Neural cell (in vitro differentiated cells): ENCODE measurements around the gene PCDHB9. TPM values are rescaled to one million over a fixed set of nuclear protein-coding genes. Genes with fewer than 3 reads are reported as not detected.
"Not testable (repeated sequence)": the region's sequence is repeated elsewhere in the genome, so short reads cannot be mapped to it uniquely, and the experiment has no call there.

Experiments used
- H2AFZ ChIP-seq: fragments of 200-600, 300-800 bp; sonication (generic), shearing (Covaris generic); 2 replicates; pipeline ENCODE4 v1.6.0; 2014; ENCODE audit warnings: low read depth, mild to moderate bottlenecking, antibody characterized with exemption, low read length, moderate library complexity
- H3F3A ChIP-seq: fragments of 200-600 bp; shearing (Covaris generic); 2 replicates; pipeline ENCODE4 v1.6.1; 2016; ENCODE audit warnings: mild to moderate bottlenecking, moderate library complexity, mixed read lengths, antibody characterized with exemption, low read length; ENCODE audit not compliant: insufficient read depth, poor library complexity, severe bottlenecking
- H3K27ac ChIP-seq: fragments of 200-600, 300-800 bp; sonication (generic), shearing (Covaris generic); 2 replicates; pipeline ENCODE4 v1.5.1; 2014; ENCODE audit warnings: mild to moderate bottlenecking, low read length, moderate library complexity
- H3K27me3 ChIP-seq: fragments of 300-800, 200-600 bp; sonication (generic), shearing (Covaris generic); 2 replicates; pipeline ENCODE4 v1.6.0; 2014; ENCODE audit warnings: mild to moderate bottlenecking, low read depth, low read length, moderate library complexity; ENCODE audit not compliant: insufficient read depth
- H3K36me3 ChIP-seq: fragments of 300-800, 200-600 bp; sonication (generic), shearing (Covaris generic); 2 replicates; pipeline ENCODE4 v1.5.1; 2014; ENCODE audit warnings: mild to moderate bottlenecking, antibody characterized with exemption, low read length, moderate library complexity; ENCODE audit not compliant: insufficient read depth
- H3K4me2 ChIP-seq: fragments of 300-800, 200-600 bp; sonication (generic), shearing (Covaris generic); 2 replicates; pipeline ENCODE4 v1.6.0; 2014; ENCODE audit warnings: mild to moderate bottlenecking, low read length
- H3K4me3 ChIP-seq: fragments of 300-800, 200-600 bp; sonication (generic), shearing (Covaris generic); 2 replicates; pipeline ENCODE4 v1.5.1; 2014; ENCODE audit warnings: mild to moderate bottlenecking, low read length, moderate library complexity
- H3K79me2 ChIP-seq: fragments of 200-600 bp; shearing (Covaris generic); replicated peaks from 2 replicates; pipeline ENCODE4 v1.6.0; 2014; ENCODE audit warnings: mild to moderate bottlenecking, low read length, moderate library complexity; ENCODE audit not compliant: insufficient read depth
- H3K9ac ChIP-seq: fragments of 300-800, 200-600 bp; sonication (generic), shearing (Covaris generic); 2 replicates; pipeline ENCODE4 v1.6.1; 2016; ENCODE audit warnings: mild to moderate bottlenecking, low read length, mixed read lengths
- H3K9me2 ChIP-seq: fragments of 200-600 bp; shearing (Covaris generic); 2 replicates; pipeline ENCODE4 v1.6.1; 2016; ENCODE audit warnings: mild to moderate bottlenecking, low read length, mixed read lengths; ENCODE audit not compliant: insufficient read depth
- H3K9me3 ChIP-seq: fragments of 200-600, 300-800 bp; sonication (generic), shearing (Covaris generic); 2 replicates; pipeline ENCODE4 v1.6.1; 2016; ENCODE audit warnings: mild to moderate bottlenecking, mixed run types, low read length, moderate library complexity, mixed read lengths
- H4K20me1 ChIP-seq: fragments of 200-600 bp; shearing (Covaris generic); 2 replicates; pipeline ENCODE4 v1.6.1; 2016; ENCODE audit warnings: mild to moderate bottlenecking, mixed run types; ENCODE audit not compliant: insufficient read depth
- EP300 ChIP-seq: fragments of 450-650 bp; conservative IDR thresholded peaks from 2 replicates; pipeline ENCODE4 v1.6.1; 2014; ENCODE audit warnings: antibody characterized with exemption, mild to moderate bottlenecking, moderate library complexity; ENCODE audit not compliant: poor library complexity, severe bottlenecking
- EZH2 ChIP-seq: fragments of 200-600, 300-800 bp; shearing (Covaris generic), sonication (generic); IDR thresholded peaks from 2 replicates; pipeline ENCODE4 v1.6.1; 2014; ENCODE audit warnings: antibody characterized with exemption, low read length, borderline replicate concordance, mild to moderate bottlenecking; ENCODE audit not compliant: insufficient read depth, poor library complexity, severe bottlenecking
- MXI1 ChIP-seq: fragments of 450-650 bp; conservative IDR thresholded peaks from 2 replicates; pipeline ENCODE4 v1.6.1; 2014; ENCODE audit warnings: antibody characterized with exemption, mild to moderate bottlenecking; ENCODE audit not compliant: poor library complexity, severe bottlenecking
- POLR2AphosphoS5 ChIP-seq: IDR thresholded peaks from 2 replicates; pipeline ENCODE4 v1.6.1; 2012
- RAD21 ChIP-seq: fragments of 450-650 bp; conservative IDR thresholded peaks from 2 replicates; pipeline ENCODE4 v1.6.1; 2014; ENCODE audit warnings: antibody characterized with exemption, mild to moderate bottlenecking, moderate library complexity
- SMC3 ChIP-seq: fragments of 450-650 bp; conservative IDR thresholded peaks from 2 replicates; pipeline ENCODE4 v1.6.1; 2014; ENCODE audit warnings: antibody characterized with exemption, mild to moderate bottlenecking, moderate library complexity; ENCODE audit not compliant: poor library complexity
- TAF1 ChIP-seq: IDR thresholded peaks from 2 replicates; pipeline ENCODE4 v1.6.1; 2012; ENCODE audit warnings: low read depth
- polyA plus RNA-seq: library from polyadenylated mRNA; depleted of rRNA; stranded (reverse); fragments of >200 nt; gene quantifications from 2 replicates; pipeline ENCODE4 v1.2.3, GENCODE V29; 2014
- TF ChIP-seq, protein P1 (sequence below): IDR thresholded peaks from 2 replicates; pipeline ENCODE4 v1.6.1; 2012; ENCODE audit warnings: borderline replicate concordance
- TF ChIP-seq, protein P2 (sequence below): fragments of 450-650 bp; IDR thresholded peaks from 2 replicates; pipeline ENCODE4 v1.5.1; 2014; ENCODE audit warnings: antibody characterized with exemption, mild to moderate bottlenecking, moderate library complexity; ENCODE audit not compliant: poor library complexity, severe bottlenecking

The PCDHB9 gene
- polyA plus RNA-seq, 1 donor from 2014 or later: 4.9 TPM

DNA sequence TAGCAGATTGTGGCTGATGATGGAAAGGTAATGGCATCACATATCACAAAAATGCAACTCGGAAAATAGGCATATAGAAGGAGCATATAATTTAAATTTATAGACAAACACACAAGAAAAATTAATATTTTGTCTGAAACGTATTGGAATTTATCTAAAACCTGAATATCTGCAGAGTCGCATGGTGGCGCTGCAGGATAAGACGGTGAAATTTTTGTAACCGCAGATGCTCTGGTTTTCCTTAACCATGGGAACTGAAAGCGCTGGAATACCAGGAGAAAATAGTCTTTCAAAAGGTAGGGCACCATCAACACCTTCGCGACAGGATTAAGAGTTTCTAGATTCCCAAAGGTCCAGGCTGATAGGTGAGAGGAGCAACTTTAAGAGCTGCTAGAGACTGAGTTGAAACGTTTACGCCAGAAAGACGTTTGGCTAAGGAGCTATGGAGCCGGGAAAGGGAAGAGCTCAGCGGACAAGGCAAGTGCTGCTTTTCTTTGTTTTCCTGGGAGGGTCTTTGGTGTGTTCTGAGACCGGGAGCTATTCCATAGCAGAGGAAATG, 47.2 kb downstream of the PCDHB9 start:
- Histone ChIP-seq H3K9ac (no peak overlapping the region), H3K9me2 (no peaks in the 10 kb centered on the region), H2AFZ (no peak overlapping the region), H3K79me2 (peaks cover 7% of the 10 kb centered on the region), H3K4me3 (no peak overlapping the region), H3K36me3 (peaks cover 6% of the 10 kb centered on the region), H3K9me3 (peaks cover 30% of the 10 kb centered on the region), H3K27me3 (no peaks in the 10 kb centered on the region), H3K27ac (no peak overlapping the region), H3F3A (no peaks in the 10 kb centered on the region), H4K20me1 (no peaks in the 10 kb centered on the region), H3K4me2 (no peak overlapping the region)
- no peak for TF ChIP-seq SMC3
- no peak for TF ChIP-seq RAD21
- no peak for TF ChIP-seq EP300
- TF ChIP-seq, protein P1, sequence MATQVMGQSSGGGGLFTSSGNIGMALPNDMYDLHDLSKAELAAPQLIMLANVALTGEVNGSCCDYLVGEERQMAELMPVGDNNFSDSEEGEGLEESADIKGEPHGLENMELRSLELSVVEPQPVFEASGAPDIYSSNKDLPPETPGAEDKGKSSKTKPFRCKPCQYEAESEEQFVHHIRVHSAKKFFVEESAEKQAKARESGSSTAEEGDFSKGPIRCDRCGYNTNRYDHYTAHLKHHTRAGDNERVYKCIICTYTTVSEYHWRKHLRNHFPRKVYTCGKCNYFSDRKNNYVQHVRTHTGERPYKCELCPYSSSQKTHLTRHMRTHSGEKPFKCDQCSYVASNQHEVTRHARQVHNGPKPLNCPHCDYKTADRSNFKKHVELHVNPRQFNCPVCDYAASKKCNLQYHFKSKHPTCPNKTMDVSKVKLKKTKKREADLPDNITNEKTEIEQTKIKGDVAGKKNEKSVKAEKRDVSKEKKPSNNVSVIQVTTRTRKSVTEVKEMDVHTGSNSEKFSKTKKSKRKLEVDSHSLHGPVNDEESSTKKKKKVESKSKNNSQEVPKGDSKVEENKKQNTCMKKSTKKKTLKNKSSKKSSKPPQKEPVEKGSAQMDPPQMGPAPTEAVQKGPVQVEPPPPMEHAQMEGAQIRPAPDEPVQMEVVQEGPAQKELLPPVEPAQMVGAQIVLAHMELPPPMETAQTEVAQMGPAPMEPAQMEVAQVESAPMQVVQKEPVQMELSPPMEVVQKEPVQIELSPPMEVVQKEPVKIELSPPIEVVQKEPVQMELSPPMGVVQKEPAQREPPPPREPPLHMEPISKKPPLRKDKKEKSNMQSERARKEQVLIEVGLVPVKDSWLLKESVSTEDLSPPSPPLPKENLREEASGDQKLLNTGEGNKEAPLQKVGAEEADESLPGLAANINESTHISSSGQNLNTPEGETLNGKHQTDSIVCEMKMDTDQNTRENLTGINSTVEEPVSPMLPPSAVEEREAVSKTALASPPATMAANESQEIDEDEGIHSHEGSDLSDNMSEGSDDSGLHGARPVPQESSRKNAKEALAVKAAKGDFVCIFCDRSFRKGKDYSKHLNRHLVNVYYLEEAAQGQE: no peak
- TF ChIP-seq EZH2: no peak
- TF ChIP-seq TAF1: no peak
- no peak for TF ChIP-seq POLR2AphosphoS5
- TF ChIP-seq, protein P2, sequence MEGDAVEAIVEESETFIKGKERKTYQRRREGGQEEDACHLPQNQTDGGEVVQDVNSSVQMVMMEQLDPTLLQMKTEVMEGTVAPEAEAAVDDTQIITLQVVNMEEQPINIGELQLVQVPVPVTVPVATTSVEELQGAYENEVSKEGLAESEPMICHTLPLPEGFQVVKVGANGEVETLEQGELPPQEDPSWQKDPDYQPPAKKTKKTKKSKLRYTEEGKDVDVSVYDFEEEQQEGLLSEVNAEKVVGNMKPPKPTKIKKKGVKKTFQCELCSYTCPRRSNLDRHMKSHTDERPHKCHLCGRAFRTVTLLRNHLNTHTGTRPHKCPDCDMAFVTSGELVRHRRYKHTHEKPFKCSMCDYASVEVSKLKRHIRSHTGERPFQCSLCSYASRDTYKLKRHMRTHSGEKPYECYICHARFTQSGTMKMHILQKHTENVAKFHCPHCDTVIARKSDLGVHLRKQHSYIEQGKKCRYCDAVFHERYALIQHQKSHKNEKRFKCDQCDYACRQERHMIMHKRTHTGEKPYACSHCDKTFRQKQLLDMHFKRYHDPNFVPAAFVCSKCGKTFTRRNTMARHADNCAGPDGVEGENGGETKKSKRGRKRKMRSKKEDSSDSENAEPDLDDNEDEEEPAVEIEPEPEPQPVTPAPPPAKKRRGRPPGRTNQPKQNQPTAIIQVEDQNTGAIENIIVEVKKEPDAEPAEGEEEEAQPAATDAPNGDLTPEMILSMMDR: no peak
- no peak for TF ChIP-seq MXI1

DNA sequence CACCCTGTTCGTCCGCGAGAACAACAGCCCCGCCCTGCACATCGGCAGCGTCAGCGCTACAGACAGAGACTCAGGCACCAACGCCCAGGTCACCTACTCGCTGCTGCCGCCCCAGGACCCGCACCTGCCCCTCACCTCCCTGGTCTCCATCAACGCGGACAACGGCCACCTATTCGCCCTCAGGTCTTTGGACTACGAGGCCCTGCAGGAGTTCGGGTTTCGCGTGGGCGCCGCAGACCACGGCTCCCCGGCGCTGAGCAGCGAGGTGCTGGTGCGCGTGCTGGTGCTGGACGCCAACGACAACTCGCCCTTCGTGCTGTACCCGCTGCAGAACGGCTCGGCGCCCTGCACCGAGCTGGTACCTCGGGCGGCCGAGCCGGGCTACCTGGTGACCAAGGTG, 49.0 kb downstream of the PCDHB9 start:
- not testable (repeated sequence) for H3K79me2 ChIP-seq, H3K27ac ChIP-seq, H2AFZ ChIP-seq, H3K9ac ChIP-seq, H4K20me1 ChIP-seq, H3K4me3 ChIP-seq, H3F3A ChIP-seq, H3K4me2 ChIP-seq, H3K9me2 ChIP-seq, H3K27me3 ChIP-seq
- H3K36me3 ChIP-seq: peaks cover 10% of the 10 kb centered on the region
- peaks cover 38% of the 10 kb centered on the region for H3K9me3 ChIP-seq
